GM18502 (cell line): ENCODE data around the gene LILRA1.
A peak's percentile ranks its signal among the peaks of the same experiment; 100 is the strongest.
"Not testable (repeated sequence)": the region's sequence is repeated elsewhere in the genome, so short reads cannot be mapped to it uniquely, and the experiment has no call there.

ENCODE experiments used
- ATAC-seq: cut with Tn5 transposase; IDR thresholded peaks from one replicate; pipeline ENCODE4 v1.9.1; 2021; ENCODE audit warnings: mild to moderate bottlenecking; ENCODE audit not compliant: unreplicated experiment, poor library complexity

LILRA1 gene

DNA sequence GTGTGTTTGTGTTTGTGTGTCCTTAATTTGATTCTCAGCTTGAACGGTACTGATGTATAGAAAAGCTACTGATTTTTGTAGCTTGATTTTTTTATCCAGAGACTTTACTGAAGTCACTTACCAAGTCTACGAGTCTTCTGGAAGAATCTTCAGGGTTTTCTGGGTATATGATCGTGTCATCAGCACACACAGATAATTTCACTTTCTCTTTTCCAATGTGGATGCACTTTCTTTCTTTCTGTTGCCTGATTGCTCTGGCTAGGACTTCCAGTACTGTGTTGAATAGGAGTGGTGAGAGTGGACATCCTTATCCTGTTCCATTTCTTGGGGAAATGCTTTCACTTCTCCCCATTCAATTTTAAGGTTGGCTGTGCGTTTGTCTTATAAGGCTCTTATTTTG lies 29.0 kb downstream of the LILRA1 start:
- no peak for ATAC-seq

- peak; percentile 34 for ATAC-seq
Measured at GRCh38 chr19:54624234-54624633, 30.8 kb downstream of the LILRA1 start.

DNA sequence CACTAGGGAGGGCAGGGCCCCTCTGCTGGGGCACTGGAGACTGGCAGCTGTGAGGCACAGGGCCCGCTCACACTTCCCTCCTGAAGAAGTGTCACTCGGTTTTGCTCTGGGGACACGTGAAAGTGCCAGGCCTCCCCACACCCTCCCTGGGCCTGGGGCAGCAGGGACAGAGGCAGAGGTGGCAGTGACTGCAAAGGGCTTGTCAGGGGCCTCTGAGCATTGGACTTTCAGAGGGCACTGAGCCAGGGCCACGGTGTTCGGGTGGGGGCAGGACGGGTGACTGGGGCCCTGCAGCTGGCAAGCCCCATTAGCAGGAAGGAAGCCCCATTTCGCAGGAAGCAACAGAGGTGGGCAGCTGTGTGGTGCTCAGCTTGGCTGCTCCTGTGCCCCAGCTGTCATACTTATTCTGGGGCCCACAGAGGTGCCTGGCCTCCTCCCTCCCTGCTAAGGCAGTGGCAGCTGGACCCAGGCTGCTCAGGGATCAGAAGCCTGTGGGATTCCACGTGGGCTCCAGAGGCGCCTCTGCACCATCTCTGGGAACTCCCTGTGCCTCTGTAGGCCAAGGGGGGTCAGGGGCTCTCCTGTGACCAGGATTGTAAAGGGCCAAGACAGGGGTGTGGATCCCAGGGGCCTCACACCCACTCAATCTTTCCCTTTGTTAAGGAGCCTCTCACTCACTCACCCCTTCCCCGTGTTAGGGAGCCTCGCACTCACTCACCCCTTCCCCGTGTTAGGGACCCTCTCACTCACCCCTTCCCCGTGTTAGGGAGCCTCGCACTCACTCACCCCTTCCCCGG lies 31.7 kb downstream of the LILRA1 start:
- ATAC-seq = peak; percentile 36

GRCh38 chr19:54626757-54627156 lies 33.3 kb downstream of the LILRA1 start:
- no peak for ATAC-seq

DNA sequence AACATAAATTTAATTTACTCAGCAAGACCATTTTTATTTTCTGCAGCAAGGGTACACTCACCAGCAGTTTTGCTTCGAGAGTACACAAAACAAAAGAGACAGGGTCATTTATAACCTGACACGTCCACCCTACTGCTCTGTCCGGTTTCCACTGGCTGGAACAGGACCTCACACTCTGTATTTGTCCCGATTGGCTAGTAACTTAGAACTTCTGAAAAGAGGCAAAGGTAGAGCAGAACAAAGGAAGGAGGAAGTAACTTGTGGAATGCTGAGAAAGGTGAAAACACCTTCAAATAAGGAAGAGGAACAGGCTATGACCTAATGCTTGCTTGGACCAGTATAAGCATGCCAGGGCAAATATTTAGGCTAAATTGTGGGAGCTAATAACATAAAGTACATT lies 34.5 kb downstream of the LILRA1 start:
- not testable (repeated sequence) for ATAC-seq

GRCh38 chr19:54630262-54630661 lies 36.8 kb downstream of the LILRA1 start, which contains the start of gene LILRB1:
Gene LILRB1 (plus strand): TSS chr19:54630484. CDS start chr19:54631074, 590 bp downstream.
- ATAC-seq = not testable (repeated sequence)

DNA sequence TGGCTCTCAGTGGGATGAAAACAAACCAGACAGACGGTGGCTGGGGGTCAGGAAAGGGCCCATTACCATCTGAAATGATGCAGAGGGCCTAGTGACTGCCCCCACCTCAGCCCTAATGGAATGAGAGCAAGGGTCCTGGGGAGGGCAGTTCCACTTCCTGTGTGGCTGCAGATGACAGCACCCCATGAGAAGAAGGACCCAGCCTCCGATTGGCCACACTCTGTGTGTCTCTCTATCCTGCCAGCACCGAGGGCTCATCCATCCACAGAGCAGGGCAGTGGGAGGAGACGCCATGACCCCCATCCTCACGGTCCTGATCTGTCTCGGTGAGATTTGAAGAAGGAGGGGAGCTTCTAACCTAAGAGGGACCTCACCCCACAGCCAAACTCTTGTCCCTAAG lies 37.4 kb downstream of the LILRA1 start:
- ATAC-seq = no peak

DNA sequence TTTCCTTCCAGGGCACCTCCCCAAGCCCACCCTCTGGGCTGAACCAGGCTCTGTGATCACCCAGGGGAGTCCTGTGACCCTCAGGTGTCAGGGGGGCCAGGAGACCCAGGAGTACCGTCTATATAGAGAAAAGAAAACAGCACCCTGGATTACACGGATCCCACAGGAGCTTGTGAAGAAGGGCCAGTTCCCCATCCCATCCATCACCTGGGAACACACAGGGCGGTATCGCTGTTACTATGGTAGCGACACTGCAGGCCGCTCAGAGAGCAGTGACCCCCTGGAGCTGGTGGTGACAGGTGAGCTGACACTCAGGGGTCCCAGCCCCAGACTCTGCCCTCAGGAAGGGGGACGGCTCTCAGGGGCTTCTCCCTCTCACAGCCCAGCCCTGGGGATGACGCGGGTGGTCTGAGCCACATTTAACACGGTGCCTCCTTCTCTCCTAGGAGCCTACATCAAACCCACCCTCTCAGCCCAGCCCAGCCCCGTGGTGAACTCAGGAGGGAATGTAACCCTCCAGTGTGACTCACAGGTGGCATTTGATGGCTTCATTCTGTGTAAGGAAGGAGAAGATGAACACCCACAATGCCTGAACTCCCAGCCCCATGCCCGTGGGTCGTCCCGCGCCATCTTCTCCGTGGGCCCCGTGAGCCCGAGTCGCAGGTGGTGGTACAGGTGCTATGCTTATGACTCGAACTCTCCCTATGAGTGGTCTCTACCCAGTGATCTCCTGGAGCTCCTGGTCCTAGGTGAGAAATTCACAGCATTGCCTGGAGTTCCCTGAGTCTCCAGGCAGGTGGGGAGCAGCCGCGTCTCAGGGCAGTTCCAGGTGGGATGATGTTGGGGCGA lies 38.3 kb downstream of the LILRA1 start:
- ATAC-seq = not testable (repeated sequence)

GRCh38 chr19:54632517-54632916 lies 39.1 kb downstream of the LILRA1 start:
- not testable (repeated sequence) for ATAC-seq

DNA sequence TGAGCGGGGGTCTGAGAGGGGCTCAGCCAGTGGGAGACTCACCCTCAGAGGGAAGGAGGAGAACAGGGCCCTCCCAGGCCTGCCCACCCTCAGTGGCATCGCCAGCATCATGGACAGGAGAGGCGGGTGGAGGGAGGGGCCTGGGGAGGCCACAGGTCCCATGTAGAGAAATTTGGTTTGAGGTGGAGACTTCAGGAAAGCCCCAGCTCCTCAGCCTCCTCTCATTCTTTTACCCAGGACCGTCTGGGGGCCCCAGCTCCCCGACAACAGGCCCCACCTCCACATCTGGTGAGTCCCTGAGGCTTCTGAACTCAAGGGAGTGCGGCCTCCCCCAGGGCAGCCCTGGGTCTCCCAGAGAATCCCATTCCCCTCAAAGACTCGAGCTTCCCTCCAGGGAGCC lies 40.0 kb downstream of the LILRA1 start:
- ATAC-seq = no peak

- ATAC-seq = not testable (repeated sequence)
Measured at GRCh38 chr19:54636081-54636480, 42.6 kb downstream of the LILRA1 start.

- ATAC-seq = no peak
Measured at GRCh38 chr19:54638683-54639082, 45.3 kb downstream of the LILRA1 start.

DNA sequence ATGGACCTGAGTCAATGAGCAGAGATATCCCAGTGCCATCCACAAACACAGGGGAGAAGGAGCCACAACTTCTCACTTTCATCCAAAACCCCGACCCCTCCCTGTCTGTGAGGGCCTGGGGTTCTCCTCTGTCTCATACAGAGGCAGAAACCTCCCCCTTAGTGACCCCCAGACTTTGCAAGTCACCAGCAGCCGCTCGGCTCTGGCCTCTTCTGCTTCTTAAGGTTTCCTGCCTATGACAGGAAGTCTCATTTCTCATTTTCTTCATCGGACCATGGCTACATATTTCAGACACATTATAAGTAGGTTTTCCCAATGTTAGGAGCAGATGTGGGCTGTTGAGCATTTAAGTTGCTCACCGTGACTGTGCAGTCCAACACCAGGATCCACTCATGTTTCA lies 49.5 kb downstream of the LILRA1 start:
- ATAC-seq = not testable (repeated sequence)

DNA sequence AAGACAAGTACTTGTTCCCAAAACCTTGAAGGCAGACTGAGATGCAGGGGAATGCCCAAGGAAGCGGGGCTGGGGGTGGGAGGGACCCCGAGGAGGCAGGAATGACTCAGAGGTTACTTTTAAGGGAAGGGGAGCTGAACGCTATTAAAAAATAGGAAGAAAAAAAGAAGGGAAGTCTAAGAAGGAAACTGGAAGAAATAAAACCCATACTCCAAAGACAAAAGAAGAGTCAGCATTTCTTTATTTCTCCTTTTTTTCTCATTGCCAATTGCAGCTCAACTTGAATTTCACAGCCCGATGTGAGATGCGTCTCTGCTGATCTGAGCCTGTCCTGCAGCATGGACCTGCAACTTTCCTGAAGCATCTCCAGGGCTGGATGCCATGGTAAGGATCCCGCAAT lies 50.2 kb downstream of the LILRA1 start:
- not testable (repeated sequence) for ATAC-seq

DNA sequence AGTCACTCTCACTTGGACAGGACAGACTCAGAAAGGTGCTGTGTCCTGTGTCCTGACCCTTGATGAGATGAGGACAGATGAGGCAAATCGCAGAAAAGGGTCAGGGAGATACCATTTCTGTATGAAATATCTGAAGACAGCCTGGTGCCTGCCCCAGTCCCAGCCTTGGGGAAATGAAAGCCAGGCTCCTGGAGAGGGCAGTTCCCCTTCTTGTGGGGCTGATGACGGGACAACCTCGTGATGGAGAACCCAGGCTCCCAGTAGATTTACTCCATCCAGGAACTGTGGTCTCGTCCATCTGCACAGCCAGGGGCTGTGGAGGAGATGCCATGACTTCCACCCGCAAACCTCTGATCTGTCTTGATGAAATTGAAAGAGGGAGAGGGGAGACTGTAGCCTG lies 50.6 kb downstream of the LILRA1 start:
- ATAC-seq = no peak

DNA sequence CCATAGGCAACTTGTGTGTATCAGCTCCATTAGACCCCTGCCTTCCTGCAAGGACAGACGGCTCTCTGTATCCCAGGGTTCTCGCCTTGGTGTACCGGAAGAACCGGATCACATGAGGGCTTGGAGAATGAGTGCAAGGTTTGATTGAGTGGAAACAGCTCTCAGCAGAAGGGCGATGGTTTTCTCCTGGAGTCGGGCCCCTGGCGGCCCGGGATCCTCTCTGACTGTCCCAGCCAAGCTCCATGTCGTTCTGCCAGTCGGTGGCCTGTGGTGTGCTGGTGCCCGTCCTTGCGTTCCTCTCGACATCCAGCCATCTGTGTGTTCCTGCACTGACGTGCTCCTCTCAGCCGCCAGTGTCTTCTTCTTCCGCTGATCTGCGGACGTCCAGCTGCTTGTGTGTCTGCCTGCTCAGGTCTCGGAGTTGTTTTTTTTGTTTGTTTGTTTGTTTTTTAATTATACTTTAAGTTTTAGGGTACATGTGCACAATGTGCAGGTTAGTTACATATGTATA lies 53.0 kb downstream of the LILRA1 start:
- no peak for ATAC-seq

- ATAC-seq = no peak
Measured at GRCh38 chr19:54648129-54648528, 54.7 kb downstream of the LILRA1 start.

DNA sequence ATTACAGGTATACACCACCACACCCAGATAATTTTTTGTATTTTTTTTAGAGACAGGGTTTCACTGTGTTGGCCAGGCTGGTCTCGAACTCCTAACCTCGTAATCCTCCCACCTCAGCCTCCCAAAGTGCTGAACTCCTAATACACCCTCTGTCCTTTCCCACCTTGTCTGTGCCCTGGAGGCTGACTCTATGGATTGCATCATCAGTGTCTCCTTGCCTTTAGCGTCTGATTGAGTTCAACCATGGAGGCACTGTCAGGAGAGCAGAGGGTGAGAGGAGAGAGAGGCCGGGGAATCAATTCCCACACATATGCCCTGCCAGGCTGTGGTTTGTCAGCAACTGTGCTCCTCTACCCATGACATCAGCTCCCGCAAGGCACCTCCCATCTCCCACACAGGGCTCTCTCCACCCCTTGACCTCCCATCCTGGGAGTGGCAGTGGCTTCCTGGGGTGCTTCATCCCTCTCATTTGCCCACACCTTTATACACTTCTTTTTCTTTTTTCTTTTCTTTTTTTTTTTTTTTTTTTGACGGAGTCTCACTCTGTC lies 56.8 kb downstream of the LILRA1 start:
- ATAC-seq = no peak
